ENCODE measurements around the gene RALGAPA2.
A peak's percentile ranks its signal among the peaks of the same experiment; 100 is the strongest.

RALGAPA2 gene

DNA sequence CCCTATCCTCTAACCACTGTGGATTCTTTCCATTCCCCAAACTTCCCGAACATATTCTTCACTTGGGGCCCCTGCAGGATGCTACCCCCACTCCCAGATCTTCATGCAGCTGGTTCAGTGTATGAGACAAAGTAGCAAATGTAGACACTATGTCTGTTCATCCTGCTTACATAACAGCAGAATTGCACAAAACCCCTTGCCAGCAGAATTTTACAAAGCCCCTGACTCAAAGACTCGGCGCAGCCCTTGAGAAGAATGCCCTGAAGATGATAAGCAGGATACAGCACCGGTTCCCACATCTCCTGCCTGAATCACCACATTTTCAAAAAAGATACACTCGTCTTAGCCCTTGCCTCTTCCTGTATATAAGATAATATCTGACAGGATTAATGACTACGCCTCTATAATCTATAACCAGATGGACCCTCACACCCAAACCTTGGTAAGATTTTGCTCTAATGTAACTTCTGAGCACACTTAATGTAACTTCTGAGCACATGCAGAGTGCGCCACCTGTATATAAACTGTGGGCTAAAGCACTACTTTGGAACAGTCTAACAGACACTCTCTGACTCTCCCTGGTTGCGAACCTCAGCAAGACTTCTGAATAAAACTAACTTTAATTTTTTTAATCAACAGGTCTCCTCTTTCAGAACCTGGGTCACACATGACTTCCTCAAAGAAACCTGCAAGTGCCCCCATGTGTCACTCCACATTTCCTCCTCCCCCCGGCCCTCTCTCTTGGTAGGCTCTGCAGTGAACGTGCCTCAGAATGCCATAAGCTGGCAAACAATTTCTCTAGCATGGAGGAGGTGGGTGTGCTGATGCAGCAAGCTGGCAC lies 28.7 kb downstream of the RALGAPA2 start:
- H3K4me1 ChIP-seq (ENCODE audit: low read length), result peaks cover 10% of the 10 kb centered on the region
- no peaks in the 10 kb centered on the region for H4K20me1 ChIP-seq (ENCODE audit: insufficient read depth, low read length)
- H3K9ac ChIP-seq (ENCODE audit: low read length), result no peak overlapping the region
- H2AFZ ChIP-seq (ENCODE audit: low read depth, low read length), result no peak overlapping the region
- H3K79me2 ChIP-seq (ENCODE audit: low read length), result no peaks in the 10 kb centered on the region
- H3K36me3 ChIP-seq (replicated peaks; ENCODE audit: low read depth, low read length), result no peaks in the 10 kb centered on the region
- H3K4me3 ChIP-seq (ENCODE audit: low read length), result no peak overlapping the region
- H3K27ac ChIP-seq (ENCODE audit: low read length), result no peak overlapping the region
- no peaks in the 10 kb centered on the region for H3K9me3 ChIP-seq (ENCODE audit: insufficient read depth, low read length)
- TF ChIP-seq, protein P1, sequence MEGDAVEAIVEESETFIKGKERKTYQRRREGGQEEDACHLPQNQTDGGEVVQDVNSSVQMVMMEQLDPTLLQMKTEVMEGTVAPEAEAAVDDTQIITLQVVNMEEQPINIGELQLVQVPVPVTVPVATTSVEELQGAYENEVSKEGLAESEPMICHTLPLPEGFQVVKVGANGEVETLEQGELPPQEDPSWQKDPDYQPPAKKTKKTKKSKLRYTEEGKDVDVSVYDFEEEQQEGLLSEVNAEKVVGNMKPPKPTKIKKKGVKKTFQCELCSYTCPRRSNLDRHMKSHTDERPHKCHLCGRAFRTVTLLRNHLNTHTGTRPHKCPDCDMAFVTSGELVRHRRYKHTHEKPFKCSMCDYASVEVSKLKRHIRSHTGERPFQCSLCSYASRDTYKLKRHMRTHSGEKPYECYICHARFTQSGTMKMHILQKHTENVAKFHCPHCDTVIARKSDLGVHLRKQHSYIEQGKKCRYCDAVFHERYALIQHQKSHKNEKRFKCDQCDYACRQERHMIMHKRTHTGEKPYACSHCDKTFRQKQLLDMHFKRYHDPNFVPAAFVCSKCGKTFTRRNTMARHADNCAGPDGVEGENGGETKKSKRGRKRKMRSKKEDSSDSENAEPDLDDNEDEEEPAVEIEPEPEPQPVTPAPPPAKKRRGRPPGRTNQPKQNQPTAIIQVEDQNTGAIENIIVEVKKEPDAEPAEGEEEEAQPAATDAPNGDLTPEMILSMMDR (IDR thresholded peaks at IDR 0.05; ENCODE audit: low read depth, low read length), result no peak
- no peak for TF ChIP-seq EZH2phosphoT487 (IDR thresholded peaks at IDR 0.05; ENCODE audit: low read depth)
- H3K27me3 ChIP-seq (ENCODE audit: low read depth, low read length), result no peaks in the 10 kb centered on the region
- H3K4me2 ChIP-seq (ENCODE audit: low read length), result no peak overlapping the region

DNA sequence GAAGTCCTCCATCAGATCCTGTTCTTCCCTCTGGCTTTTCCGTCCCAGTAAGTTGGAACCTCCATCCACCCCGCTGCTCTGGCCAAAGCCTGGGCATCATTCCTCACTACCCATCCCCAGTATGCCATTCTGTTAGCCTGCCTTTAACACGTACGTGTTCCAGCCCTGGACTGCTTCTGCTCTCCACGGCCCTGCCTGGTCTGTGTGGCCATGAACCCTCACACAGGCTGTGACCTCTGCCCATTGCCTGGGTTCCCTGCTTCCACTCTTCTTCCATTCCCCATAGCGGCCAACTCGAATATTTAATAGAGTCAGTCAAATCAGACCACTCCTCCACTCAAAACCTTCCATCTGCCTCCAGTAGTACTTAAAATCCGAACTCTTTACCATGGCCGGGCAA lies 29.4 kb downstream of the RALGAPA2 start:
- no peaks in the 10 kb centered on the region for H3K79me2 ChIP-seq (ENCODE audit: low read length)
- no peaks in the 10 kb centered on the region for H3K36me3 ChIP-seq (replicated peaks; ENCODE audit: low read depth, low read length)
- H3K27me3 ChIP-seq (ENCODE audit: low read depth, low read length), result no peaks in the 10 kb centered on the region
- H3K4me2 ChIP-seq (ENCODE audit: low read length), result no peak overlapping the region
- H3K9me3 ChIP-seq (ENCODE audit: insufficient read depth, low read length), result no peaks in the 10 kb centered on the region
- no peak overlapping the region for H2AFZ ChIP-seq (ENCODE audit: low read depth, low read length)
- H3K9ac ChIP-seq (ENCODE audit: low read length), result no peak overlapping the region
- no peak overlapping the region for H3K27ac ChIP-seq (ENCODE audit: low read length)
- TF ChIP-seq, protein P1 (IDR thresholded peaks at IDR 0.05; ENCODE audit: low read depth, low read length), result no peak
- TF ChIP-seq EZH2phosphoT487 (IDR thresholded peaks at IDR 0.05; ENCODE audit: low read depth), result no peak
- no peak overlapping the region for H3K4me3 ChIP-seq (ENCODE audit: low read length)
- no peaks in the 10 kb centered on the region for H4K20me1 ChIP-seq (ENCODE audit: insufficient read depth, low read length)
- peaks cover 10% of the 10 kb centered on the region for H3K4me1 ChIP-seq (ENCODE audit: low read length)

DNA sequence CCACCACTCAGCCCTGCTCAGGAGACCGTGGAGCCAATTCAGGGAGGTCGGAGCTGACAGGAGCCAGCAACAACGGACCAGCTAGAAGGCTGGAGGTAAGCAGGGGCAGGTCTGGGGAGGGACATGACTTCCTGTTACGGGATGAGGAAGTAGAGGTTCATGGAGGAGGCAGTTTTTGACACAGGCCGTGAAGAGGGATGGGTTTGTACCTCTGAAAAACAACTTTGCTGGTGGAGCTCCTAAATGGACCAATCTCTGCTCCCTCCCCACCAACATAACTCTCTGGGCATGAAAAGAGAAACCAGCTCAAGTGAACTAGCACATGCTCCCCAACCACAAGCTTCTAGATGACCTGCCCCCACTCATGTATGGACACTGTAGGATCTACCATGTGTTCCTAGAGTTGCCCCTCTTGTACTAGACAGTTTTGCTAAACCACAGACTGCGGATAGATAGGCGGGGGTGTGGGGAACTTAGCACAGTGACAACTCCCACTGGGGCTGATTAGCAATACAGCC lies 31.4 kb downstream of the RALGAPA2 start:
- Histone ChIP-seq H3K4me1 (ENCODE audit: low read length) (peaks cover 10% of the 10 kb centered on the region), H3K36me3 (replicated peaks; ENCODE audit: low read depth, low read length) (no peaks in the 10 kb centered on the region), H2AFZ (ENCODE audit: low read depth, low read length) (peak overlapping the region; percentile 40), H3K27me3 (ENCODE audit: low read depth, low read length) (no peaks in the 10 kb centered on the region), H3K79me2 (ENCODE audit: low read length) (no peaks in the 10 kb centered on the region), H3K4me3 (ENCODE audit: low read length) (no peak overlapping the region), H3K9ac (ENCODE audit: low read length) (no peak overlapping the region), H3K4me2 (ENCODE audit: low read length) (peak overlapping the region; percentile 35), H3K9me3 (ENCODE audit: insufficient read depth, low read length) (no peaks in the 10 kb centered on the region), H3K27ac (ENCODE audit: low read length) (no peak overlapping the region), H4K20me1 (ENCODE audit: insufficient read depth, low read length) (no peaks in the 10 kb centered on the region)
- TF ChIP-seq, protein P1 (IDR thresholded peaks at IDR 0.05; ENCODE audit: low read depth, low read length), result no peak
- TF ChIP-seq EZH2phosphoT487 (IDR thresholded peaks at IDR 0.05; ENCODE audit: low read depth), result no peak

DNA sequence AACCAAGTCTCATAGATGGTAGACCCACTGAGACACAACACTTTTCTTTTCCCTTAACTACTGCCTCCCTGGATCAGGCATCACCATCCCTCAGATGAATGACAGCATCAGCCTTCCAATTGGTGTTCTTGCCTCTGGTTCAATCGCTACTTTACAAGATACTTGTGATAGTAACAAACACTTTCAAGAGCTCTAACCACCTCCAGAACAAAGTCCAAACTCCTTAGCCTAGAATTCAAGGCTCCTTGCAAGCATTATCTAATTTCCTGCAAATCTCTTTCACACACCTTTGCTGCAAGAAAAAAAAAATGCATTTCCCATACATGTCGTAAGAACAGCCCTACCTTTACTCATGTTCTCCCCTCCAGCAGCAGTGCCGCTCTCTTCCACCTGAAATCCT lies 33.1 kb downstream of the RALGAPA2 start:
- H3K36me3 ChIP-seq (replicated peaks; ENCODE audit: low read depth, low read length), result no peaks in the 10 kb centered on the region
- no peaks in the 10 kb centered on the region for H4K20me1 ChIP-seq (ENCODE audit: insufficient read depth, low read length)
- no peak overlapping the region for H3K4me2 ChIP-seq (ENCODE audit: low read length)
- TF ChIP-seq, protein P1 (IDR thresholded peaks at IDR 0.05; ENCODE audit: low read depth, low read length), result no peak
- H2AFZ ChIP-seq (ENCODE audit: low read depth, low read length), result no peak overlapping the region
- no peaks in the 10 kb centered on the region for H3K27me3 ChIP-seq (ENCODE audit: low read depth, low read length)
- no peaks in the 10 kb centered on the region for H3K9me3 ChIP-seq (ENCODE audit: insufficient read depth, low read length)
- H3K4me3 ChIP-seq (ENCODE audit: low read length), result no peak overlapping the region
- H3K27ac ChIP-seq (ENCODE audit: low read length), result no peak overlapping the region
- H3K4me1 ChIP-seq (ENCODE audit: low read length), result peaks cover 10% of the 10 kb centered on the region
- H3K79me2 ChIP-seq (ENCODE audit: low read length), result no peaks in the 10 kb centered on the region
- no peak overlapping the region for H3K9ac ChIP-seq (ENCODE audit: low read length)

Data from OCI-LY3 (cell line).